Stimulated activated CD8-positive, alpha-beta memory T cell treated with anti-CD3 and anti-CD28 coated beads, Interleukin-15, amount 100 ng/mL, for 4 hours (primary cell): ENCODE measurements around the gene TRMT10A.
"Not testable (repeated sequence)": the region's sequence is repeated elsewhere in the genome, so short reads cannot be mapped to it uniquely, and the experiment has no call there.

Source experiments
- DNase-seq, 2 donors: peaks; one replicate each; pipeline ENCODE4 v3.0.0-alpha.2; 2020; ENCODE audit warnings: low read depth in 2 of 2

Gene TRMT10A

DNA sequence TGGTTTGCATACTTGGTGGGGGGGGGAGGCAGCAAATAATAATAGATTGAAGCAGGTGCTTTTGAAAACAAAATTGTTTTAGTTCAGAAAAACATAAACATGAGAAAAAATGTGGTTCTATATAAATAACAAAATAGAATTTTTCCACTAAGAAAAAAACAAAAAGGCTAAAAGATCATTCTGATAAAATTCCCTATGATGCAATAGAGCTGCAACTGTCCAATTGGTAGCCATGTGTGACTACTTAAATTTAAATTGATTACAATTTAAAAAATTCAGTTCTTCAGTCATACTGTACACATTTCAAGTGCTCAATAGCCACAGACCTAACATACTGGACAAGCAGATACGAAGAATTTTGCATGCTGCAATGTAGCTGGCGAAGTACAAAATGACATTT lies 11.0 kb downstream of the TRMT10A start:
- DNase-seq = no peak

DNA sequence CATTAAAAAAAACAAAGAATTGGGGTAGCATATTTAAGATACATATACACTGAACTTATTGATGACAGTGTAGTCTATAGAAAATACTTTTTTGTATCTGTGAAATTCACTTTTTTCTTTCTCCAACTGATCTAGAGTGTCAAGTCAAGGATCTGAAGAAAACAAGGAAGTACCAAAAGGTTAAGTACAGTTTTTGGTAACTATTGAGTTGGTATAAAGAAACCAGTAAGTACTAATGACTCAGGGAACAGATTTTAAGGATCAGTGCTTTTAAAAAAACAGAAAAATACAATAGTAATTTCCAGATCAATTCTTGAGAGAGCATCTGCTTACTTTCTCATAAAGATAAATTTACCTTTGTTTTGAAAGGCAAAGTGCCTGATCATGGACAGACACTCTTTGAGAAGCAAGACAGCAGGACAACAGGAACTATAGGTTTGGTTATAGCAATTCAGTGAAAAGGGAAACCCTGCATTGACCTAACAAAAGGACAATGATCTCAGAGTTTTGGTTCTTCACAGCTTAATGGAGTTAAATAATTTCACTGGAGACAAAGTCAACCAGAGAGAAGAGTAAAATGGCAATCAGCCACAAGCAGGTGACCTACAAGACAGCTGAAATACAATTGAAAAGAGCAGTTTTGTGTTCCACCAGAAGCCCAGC lies 23.4 kb downstream of the TRMT10A start:
- DNase-seq = no peak

DNA sequence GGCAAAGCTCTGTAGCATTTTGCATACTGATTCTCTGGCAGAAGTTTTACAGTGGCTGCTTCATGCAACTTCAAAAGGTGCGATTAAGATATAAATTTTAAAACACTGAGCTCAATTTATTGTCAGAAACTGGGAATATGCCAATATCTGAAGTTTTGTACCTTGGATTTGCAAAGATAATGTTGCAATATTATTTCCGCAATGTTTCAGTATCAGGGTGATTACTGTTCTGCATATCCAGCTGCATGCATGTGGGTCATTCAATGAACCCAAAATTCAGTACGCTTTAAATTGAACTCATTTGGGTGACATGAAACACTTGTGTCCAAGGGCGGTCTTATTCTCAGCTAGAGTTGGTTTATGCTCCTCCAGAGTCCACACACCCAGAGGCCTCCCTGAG lies 26.2 kb downstream of the TRMT10A start:
- DNase-seq = no peak

DNA sequence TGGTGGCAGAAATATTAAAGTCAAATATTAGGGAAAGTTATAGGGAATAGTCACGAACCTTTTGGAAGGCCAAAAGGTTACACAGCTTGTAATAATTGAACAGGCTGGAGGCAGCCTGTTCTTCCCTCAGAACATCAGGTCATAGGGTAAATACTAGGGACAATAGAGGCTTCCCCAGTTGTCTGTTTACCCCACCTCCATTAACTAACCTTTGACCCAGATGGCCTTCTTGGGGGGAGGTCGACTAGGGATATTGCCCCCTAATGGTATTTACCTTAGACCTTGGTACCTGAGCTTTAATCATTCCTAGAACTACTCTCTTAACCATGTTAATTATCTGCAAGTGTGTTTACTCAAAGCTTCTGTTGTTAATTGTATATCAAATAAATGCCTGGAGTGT lies 27.0 kb downstream of the TRMT10A start:
- DNase-seq = no peak

DNA sequence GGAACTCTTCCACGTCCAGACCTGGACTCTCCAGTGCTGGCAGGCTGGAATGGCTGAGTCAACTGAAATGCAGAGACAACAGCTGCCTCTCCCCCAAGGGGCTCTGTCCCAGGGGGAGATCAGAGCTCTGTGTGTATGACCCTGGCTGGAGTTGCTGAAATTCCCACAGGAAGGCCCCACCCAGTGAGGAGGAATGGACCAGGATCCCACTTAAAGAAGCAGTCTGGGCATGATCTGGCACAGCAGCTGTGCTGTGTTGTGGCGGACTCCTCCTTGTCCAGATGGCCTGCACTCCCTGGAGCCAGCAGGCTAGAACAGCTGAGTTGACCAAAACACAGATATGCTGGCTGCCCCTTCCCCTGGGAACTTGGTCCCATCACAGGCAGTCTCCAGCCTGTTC lies 27.6 kb downstream of the TRMT10A start:
- DNase-seq = no peak

DNA sequence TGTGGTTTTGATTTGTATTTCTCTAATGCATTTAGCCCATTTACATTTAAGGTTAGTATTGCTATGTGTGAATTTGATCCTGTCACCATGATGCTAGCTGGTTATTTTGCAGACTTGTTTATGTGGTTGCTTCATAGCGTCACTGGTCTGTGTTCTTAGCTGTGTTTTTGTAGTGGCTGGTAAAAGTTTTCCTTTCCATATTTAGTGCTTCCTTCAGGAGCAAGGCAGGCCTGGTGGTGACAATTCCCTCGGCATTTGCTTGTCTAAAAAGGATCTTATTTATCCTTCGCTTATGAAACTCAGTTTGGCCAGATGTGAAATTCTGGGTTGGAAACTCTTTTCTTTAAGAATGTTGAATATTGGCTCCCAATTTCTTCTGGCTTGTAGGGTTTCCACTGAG lies 29.1 kb downstream of the TRMT10A start:
- DNase-seq = not testable (repeated sequence)

DNA sequence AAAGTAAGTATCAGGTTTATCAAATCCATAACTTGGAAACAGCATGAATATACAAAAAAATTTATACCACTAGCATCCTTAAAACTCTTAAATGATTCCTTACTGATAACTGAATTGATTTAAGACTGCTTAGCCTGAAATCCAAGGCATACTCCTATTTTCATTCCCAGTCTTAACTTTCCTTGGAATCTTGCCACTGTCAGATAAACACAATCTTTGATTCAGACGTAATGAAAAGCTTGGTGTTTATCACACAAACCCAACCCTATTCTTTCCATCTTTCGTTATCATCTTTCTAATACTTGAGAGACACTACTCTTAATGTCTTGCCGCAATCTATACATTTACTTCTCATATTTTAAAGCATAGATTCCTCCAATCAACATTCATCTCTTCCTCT lies 33.9 kb downstream of the TRMT10A start:
- no peak for DNase-seq

DNA sequence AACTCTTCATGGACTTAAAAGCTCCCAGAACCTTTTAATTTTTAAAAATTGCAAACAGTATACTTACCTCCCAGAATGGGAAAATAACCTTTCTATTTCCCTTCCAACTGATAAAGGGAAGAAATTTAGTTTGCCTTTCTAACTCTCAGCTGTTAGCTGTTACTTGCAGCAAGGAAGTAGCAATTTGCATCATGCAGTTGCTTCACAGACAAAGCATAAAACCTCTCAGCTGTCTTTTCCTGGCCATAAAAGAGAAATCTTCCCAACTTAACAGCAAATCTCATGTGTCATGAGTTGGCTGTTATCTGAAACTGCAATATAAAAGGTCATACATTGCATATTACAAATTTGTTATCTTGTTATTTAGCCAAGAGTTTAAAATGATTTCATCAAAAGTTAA lies 34.6 kb downstream of the TRMT10A start:
- DNase-seq = no peak

DNA sequence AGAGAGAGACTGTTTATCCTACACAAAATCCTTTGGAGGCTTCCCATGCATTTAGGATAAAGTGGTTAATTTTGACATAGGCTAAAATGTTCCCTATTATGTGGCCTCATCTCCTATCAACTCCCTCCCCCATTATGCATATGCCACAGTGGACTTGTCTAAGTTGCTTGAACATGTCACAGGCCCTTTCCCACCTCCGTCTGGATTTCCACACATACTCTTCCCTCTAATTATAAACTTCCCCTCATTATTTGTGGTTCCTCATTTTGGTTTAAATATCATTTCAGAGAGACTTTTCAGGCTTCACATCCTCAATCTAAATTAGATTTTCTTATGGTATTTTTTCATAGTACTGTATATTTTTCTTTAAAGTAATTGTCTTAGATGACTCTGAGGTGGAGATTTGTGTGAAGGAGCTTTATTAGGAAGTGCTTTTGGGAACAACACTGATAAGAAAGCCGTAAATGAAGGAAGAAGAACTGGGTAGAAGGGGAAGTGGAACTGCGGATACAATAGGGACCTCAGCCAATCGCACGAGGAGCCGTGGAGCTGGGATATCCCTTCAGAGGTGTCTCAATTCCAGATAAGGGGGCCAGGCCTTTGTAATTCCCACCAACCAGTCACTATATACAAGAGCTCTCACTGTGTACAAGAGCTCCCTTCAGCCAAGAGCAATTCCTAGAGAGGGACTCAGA lies 45.1 kb downstream of the TRMT10A start:
- no peak for DNase-seq

DNA sequence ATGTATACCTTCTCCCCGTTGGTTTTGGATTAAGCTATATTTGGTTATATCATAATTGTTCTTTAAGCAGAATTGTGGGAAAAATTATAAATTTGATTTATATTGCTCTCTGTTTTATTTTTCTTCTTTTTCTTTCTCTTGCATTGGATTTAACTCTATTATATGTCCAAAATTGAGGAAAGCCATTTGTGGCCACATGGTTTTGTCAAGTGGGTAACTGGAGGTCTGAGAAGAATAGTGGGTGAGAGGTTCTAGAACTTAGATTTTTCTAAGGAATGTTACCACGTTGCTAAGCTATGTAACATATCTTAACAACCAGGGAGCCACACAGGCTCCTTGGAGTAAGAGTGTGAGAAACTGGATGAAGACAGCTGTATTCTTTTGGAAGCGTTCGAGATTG lies 53.1 kb downstream of the TRMT10A start, which contains the start of gene C4orf17:
Gene C4orf17, plus strand, starts transcription at position 301 of the 400 bp plus-strand sequence. CDS start 2,061 bp downstream, outside the sequence.
- DNase-seq = no peak

DNA sequence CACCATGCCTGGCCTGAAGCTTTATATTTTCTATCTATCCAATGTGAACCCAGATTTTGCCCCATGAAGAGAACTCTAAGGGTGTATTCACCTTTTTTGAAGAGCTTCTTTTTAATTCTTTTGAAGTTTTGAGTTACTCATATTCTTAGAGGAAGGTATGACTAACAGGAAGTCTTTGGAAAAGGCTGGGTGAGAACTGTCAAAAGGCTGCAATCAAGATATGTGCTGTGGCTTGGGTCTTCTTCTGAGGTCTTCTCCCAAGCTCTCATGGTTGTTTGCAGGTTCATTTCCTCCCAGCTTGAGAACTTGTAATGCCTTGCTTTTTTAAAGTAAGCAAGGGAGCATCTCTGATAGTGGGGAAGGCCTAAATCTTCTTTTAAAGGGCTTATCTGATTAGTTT lies 56.1 kb downstream of the TRMT10A start:
- peak in 1 of 2 donors; percentile 2 for DNase-seq

DNA sequence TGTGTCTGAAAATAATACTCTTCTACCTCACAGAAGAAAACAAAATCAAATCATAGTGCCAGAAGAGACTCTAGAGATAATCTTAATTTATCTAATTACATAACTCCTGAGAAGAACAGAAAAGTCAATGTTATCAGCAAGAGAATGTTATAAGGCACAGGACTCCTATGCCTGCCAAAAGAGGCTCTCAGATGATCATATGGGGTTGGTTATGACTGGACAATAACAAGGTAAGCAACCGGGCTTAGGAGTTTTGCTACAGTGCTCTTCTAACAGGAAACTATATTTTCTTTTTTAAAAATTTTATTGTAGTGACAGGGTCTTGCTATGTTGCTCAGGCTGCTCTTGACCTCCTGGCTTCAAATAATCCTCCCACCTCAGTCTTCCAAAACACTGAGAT lies 56.5 kb downstream of the TRMT10A start:
- no peak for DNase-seq

DNA sequence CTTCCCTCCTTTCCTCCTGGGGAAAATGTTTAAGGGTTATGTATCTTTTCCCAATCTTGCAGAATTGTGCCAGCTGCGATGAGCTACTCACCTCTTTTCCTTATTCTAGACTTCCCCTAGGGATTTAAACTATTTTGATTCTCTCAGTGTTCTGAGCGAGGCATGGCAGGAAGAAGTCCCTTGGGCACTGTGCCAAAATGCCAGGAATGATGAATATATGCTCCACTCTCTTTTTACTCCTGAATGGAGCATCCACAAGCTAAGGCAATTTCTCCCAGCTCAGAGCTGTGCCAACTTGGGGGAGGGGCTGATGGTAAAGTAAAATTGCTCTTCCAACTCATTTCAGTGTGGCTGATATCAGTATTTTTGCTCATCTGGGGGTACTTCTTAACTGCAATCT lies 57.1 kb downstream of the TRMT10A start:
- DNase-seq = no peak

DNA sequence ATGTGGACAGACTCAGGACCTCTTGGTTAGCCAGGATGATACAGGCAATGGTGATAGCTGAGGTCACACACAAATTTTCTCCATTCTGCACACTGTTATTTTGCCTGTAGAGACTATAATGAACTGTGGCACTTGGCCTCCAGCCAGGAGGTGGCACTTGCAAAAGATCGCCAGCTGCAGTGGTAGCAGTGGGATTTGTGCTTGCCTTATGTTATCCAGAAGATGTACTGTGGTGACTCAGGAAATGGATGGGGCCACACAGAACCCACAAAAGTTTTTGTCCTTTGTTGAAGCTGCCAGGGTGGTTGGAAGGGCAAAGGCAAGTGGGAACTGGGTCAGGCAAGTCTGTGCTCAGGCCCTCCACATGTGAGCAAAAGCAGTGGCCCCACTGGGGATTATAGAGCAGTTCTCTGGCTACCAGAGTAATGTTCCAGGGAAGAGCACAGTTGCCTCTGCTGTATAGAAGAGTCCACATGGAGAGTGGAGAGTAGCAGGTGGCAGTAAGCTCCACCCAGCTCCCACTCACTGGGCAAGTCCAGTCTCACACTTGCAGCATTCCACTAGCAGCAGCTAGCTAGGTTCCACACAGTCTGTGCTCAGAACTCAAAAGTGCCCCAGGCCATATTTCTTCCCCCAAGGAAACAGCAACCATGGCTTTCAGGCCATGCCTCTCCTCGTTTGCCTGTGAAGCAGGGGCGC lies 58.9 kb downstream of the TRMT10A start:
- no peak for DNase-seq
